GM21390 (cell line): ENCODE data around the gene TMEM43.
A peak's percentile ranks its signal among the peaks of the same experiment; 100 is the strongest.

Source experiments
- ATAC-seq: cut with Tn5 transposase; IDR thresholded peaks from one replicate; pipeline ENCODE4 v1.9.1; 2021; ENCODE audit not compliant: unreplicated experiment

Gene TMEM43

DNA sequence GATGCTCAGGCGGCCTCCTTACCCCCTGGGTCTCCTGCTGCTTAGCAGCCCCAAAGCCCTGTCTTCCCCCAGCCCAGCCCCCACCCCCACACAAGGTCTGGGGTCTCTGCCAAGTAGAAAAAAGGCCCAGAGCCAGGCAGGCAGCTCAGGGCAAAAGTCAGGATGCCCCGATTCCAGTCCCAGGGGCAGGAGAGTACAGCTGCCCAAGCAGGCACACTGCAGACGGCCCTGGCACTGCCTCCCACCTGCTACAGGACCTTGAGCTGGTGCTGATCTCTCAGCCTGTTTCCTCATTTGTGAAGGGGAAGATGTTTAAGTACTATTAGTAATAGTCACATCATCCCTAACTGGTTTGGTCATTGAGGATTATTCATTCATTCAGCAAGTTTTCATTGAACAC lies 12.6 kb downstream of the TMEM43 start:
- ATAC-seq: no peak

DNA sequence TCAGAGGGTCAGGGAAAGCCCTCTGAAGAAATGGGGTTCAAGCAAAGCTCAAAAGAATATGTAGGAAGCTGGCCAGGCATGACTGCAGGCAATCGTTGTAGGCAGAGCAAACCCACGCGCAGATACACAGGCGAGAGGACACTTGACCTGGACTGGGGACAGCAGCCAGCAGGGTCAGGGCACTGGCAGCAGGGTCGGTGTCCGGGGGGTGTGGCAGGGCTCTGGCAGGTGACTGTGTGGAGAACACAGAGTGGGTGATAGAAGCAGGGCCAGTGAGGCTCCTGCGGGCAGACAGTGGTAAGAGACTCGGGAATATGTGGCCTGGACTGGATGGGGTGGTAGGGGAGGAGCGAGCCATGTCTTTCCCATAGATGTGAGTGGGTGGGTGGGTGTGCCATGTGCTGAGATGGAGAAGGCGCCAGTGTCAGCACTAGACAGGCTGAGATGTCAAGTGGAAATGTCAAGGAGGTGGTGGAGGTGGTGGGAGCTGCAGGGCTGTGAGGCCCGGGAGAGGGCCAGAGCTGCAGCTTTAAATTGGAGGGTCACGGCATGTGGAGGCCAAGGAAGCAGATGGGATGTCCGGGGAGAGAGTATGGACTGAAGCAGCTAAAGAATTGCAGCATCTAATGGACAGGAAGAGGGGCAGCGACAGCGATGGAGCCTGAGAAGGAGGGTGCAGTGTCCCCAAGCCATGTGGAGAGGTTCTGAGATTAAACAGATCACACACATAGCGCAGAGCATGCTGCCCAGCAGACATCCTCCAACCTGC lies 13.4 kb downstream of the TMEM43 start:
- no peak for ATAC-seq

DNA sequence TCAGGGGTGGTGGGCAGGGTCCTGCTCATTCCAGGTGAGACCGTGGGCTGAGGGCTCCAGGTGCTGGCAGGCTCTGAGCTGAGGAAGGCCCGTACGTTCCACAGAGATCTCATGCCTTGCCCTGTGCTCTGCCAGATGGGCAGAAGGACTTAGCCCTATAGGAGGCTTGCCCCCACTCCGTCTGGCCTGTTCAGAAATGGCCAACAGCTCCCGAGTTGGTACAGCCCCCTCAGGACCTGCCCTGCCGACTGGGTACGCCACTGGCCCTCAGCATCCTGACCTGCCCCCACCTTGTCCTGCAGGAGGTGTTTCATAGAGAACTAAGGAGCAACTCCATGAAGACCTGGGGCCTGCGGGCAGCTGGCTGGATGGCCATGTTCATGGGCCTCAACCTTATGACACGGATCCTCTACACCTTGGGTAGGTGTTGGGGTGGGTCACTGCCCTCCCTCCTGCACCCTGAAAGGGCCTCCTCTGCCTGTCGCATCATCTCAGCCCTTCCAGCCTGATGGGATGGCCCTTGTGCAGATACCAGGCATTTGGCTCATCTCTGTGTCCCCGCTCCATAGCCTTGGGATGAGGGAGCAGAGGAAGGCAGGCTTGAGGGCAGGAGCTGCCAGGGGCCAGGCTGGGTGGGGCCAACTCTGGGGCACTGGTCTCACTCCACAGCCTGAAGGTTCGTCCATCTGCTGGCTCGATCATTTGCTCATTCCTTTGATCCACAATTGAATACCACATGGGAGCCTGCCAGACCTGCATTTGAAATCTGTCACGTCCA lies 14.2 kb downstream of the TMEM43 start:
- no peak for ATAC-seq

DNA sequence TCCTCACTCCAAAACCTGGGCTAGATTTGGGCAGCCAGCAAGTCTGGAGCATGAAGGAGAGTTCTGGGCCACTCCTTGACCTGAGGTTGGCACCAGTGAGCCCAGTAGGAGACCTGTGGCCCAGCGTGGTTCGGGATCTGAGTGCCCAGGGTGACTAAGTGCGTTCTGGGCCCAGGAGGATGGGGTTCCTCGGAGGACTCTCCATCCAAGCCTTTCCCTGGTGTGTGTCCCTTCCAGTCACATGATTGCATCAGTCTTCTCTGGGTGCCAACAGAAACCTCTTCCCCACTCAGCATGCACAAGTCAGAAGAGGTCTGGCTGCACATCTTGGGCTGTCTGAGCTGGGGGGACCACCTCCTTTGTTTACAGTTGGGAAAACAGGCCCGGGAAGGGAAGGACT lies 14.9 kb downstream of the TMEM43 start:
- ATAC-seq: no peak

DNA sequence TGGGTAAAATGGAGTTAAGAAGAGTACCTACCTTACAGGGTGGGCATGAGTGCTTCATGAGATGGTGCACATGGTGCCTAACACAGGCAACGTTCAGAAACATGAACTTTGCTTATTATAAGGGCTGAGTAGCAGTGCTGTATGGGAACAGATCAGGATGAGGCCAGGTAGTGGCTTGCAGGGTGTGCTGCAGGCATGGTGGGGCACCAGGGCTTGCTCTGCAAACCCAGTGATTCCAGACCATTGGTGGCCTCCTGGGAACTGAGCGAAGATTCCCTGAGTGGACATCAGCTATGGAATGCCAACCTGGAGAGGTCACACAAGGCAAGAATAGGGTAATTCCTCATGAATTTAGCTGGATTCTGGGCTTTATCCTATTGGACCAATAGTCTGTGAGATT lies 15.8 kb downstream of the TMEM43 start:
- no peak for ATAC-seq

DNA sequence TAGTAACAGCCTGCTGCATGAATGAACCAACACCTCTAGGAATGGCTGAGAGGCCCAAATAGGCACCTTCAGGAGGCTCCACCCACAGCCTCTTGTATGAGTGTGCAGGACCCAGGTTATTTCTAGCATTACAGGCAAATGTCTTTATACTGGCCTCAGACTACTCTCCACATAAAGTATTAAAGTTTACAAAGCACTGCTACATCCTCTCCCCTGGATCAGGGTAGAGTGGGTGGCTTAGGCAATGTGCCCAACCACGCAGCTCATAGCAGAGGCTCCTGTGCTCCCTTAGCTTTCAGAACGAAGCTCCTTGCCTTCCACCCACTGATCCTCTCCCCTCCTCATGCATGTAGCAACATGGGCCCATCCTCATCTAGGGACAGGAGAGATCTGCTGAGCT lies 16.3 kb downstream of the TMEM43 start:
- no peak for ATAC-seq

DNA sequence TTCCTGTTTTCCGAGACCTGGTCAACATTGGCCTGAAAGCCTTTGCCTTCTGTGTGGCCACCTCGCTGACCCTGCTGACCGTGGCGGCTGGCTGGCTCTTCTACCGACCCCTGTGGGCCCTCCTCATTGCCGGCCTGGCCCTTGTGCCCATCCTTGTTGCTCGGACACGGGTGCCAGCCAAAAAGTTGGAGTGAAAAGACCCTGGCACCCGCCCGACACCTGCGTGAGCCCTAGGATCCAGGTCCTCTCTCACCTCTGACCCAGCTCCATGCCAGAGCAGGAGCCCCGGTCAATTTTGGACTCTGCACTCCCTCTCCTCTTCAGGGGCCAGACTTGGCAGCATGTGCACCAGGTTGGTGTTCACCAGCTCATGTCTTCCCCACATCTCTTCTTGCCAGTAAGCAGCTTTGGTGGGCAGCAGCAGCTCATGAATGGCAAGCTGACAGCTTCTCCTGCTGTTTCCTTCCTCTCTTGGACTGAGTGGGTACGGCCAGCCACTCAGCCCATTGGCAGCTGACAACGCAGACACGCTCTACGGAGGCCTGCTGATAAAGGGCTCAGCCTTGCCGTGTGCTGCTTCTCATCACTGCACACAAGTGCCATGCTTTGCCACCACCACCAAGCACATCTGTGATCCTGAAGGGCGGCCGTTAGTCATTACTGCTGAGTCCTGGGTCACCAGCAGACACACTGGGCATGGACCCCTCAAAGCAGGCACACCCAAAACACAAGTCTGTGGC lies 16.9 kb downstream of the TMEM43 start:
- no peak for ATAC-seq

DNA sequence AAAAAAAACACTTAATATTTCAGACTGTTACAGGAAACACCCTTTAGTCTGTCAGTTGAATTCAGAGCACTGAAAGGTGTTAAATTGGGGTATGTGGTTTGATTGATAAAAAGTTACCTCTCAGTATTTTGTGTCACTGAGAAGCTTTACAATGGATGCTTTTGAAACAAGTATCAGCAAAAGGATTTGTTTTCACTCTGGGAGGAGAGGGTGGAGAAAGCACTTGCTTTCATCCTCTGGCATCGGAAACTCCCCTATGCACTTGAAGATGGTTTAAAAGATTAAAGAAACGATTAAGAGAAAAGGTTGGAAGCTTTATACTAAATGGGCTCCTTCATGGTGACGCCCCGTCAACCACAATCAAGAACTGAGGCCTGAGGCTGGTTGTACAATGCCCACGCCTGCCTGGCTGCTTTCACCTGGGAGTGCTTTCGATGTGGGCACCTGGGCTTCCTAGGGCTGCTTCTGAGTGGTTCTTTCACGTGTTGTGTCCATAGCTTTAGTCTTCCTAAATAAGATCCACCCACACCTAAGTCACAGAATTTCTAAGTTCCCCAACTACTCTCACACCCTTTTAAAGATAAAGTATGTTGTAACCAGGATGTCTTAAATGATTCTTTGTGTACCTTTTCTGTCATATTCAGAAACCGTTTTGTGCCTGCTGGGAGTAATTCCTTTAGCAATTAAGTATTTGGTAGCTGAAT lies 17.9 kb downstream of the TMEM43 start:
- no peak for ATAC-seq

DNA sequence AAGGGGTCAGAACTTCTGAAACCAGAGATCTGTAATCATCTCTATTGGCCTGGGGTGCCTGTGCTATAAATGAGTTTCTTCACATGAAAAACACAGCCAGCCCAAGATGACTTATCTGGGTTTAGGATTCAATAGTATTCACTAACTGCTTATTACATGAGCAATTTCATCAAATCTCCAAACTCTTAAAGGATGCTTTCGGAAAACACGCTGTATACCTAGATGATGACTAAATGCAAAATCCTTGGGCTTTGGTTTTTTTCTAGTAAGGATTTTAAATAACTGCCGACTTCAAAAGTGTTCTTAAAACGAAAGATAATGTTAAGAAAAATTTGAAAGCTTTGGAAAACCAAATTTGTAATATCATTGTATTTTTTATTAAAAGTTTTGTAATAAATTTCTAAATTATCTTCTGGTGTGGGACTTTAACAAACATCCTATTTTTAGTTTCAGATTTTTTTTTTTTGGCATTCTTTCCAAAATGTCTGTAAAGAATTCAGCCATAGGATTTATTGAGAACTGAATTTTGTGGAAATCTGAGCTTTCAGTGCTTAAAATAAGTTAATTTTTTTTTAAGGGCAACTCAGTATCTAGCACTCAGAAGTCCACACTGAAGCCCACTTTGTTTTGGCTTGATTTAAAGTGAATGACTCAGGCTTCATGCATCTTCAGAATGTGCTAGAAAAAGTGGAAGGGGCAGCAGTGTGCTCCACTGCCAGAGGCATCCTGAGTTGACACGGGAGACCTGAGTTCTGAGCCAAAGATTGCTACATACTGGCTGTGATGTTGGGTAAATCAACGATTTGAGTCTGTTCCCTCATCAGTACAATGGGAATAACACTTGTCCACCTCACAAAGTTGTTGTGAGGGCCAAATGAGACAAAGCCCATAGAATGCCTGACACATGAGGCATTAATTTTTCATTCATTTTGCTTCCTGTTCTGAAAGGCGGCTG lies 18.7 kb downstream of the TMEM43 start:
- no peak for ATAC-seq

DNA sequence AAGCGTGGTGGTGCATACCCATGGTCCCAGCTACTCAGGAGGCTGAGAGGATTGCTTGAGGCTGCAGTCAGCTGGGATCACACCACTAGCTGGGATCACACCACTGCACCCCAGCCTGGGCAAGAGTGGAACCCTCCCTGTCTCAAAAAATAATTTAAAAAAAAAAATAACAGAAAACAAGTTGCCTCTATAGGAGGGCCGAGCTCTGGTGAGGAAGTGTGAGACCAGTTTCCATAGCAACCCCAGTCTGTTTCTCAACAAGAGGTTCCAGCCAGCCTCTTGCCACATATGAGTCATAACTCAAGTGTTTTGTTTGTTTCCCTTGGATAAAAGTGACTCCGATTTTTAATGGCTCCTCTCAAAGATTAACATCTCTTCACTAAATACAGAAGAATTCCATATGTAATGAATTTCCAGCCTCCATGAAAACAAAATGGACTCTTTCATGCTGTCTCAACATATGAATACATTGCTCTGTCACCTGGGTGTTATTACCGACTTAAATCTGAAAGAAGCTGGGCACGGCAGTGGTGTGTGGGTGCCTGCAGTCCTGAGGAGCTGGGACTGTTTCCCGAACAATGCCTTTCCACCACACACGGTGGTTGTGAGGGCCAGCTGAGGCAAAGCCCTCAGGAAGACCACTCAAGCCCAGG lies 19.7 kb downstream of the TMEM43 start:
- peak; percentile 97 for ATAC-seq

DNA sequence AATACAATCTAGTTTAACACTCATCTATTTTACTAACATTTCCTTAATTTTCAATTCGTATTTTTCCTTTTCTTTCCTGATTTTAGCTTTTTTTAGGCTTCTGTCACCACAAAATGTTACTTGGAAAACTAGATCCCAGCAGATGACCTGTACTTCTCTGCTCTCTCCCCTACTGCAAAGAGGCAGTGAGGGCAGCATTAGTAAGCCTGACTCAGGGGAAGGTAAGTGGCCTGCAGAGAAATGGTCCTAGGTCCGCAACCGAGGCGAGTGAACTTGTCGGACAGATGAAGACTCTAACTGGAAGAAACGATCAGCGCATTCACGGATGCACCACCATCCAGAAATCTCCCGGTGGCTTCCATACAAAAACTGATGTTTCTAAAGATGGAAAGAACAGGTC lies 20.4 kb downstream of the TMEM43 start:
- no peak for ATAC-seq

DNA sequence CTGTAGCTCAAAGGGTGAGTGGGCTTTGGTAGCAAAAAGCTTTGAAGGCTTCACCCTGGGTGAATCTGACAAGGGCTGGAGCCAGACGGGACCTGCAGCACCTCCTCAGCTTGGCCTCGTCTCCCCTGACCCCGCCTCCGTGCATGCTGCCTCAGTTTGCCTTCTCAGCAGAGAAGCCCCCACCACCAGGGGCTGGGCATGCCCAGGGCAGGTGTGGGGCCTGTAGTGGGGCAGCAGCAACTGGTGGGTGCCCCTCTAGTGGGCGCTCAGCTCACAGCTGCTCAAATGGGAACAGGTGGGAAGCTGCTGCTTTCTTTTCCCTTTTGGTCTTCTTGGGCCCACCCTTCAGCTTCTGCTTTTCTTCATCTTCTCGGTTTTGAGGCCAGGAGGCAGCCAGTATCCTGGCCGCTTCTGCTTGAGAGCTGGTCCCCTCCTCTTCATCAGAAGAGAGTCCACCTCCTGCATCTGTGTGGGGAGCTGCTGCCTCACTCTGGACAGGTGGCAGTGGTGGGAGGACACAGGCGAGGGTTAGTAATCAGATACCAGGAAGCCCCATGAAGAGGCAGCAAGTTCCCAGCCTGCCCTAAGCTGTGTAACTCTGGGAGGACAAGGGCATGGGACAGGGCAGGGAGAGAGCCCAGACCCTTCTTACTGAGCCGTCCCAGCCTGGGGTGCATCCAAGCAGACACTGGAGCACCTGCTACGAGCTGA lies 21.0 kb downstream of the TMEM43 start:
- ATAC-seq: no peak

DNA sequence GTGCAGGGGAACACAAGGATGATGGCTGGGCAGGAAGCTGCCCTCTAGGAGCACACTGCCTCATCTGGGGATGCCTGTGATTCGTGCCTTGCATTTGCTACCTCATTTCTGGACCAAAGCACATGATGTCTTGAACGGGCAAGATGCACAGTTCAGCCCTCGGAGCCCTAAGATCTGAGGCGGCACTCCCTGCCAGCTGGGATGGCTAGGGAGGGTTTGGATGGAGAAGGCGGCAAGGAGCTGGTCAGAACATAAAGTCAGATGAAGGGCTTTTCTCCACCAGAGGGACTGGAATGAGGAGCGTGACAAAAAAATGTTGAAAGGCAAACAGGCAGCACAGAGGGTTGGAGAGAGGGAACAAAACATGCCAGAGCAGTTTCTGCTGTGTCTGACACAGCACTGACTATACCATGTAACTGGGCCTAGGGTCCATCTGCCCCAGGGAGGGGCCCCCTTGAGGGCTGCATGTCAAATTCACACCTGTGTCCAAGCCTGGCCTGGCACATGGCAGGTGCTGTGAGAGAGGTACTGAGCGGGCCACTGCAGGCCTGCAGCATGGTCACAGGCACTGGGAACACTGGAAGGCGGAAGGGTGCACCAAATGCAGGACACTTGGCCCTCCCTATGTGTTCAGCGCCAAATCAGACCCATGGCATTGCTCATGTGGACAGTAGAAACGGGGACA lies 21.7 kb downstream of the TMEM43 start:
- no peak for ATAC-seq

DNA sequence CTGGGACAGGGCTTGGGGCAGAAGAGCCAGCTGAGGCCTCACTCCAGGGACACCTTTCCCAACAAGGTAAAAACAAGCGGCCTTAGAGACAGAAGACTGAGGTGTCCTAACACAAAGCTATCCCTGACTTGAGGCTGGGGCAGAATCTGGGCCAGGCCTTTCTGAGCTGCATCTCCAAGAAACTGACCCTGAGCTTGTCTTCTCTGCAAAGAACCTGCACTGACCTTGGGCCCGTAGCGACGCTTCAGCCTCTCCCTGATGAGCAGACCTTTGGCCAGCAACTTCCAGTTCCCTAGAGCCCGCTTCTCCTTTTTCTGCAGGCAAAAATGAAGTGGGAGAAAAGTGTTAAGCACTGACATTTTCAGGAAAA lies 22.2 kb downstream of the TMEM43 start:
- no peak for ATAC-seq

DNA sequence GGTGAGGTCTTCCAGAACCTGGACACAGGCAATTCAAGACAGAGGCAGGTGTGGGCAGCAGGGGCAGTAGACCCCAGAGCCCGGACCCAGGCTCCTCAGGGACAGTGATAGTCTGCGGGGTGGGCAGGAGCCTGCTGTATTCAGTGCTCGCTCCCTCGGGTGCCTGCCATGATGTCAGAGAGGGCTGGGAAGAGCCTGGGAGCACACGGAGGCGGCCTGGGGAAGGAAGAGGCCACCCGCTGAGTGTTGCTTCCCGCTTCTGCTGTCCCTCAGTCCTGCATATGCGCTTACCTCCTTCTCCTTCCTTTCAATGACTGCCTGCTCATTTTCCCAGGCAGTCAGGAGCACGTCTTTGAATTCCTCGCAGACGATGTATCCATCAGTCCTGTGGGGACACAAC lies 22.8 kb downstream of the TMEM43 start:
- no peak for ATAC-seq

DNA sequence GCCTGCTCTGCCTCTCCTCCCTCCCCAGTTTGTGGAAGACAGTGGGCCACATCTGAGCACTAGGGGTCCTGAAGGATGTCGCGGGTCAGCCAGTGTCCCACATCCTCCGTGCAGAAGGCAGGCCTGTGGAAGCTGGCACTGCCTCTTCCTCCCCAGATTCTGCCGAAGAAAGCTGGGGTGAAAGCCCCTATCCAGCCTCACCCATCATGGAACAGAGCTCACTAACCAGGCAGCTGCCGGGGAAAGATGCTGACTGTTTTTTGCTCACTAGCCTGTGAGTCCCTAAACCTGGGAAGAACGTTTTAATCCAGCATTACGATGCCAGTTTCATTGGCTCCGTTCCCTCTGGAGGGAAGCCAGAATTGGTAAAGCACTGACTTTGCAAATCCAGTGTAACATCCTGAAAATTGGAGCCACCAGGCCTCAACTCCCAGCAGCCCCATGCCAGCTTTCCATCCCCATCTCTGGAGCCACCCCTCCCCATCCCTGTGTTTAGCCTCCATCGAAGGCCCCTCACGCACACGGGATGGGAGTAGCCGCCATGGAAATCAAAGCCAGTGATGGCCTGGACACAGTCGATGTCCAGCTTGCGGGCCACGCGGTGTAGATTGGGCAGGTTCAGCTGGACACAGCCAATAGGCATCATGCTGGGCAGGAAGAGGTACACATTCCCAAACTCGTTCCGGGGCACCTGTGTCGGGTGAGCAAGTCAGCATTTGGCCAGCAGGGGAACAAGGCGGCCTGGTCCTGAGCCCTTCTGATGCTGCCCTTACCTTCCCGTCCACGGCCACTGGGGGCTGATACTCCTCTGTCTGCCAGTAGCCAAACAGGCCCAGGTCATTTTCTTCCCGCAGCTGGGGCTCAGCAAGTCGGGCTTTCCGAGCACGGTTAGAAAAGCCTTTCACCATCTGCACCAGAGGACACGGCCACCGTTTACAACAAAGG lies 23.5 kb downstream of the TMEM43 start:
- ATAC-seq: no peak

DNA sequence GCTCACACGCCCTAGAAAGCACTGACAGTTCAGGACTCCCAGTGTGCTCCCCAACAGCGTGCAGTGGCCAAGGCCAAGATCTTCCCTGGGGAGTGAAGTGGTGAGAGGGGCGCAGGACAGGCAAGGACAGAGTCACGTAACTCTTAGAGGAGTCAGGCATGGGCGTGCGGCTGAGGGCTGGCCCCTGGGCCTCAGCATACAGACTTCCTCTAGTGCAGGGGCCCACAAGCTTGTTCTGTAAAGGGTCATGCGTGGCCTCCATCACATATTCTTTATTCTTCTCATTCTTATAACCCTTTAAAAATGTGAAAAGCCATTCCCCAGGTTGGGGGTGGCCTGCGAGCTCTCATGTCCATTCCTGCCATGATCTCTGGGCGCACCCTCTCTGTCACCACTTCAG lies 25.2 kb downstream of the TMEM43 start:
- ATAC-seq: no peak
